ENCODE results near the gene ACOXL. TPM values are rescaled to one million over a fixed set of nuclear protein-coding genes. Genes with fewer than 3 reads are reported as not detected.

The ACOXL gene
- total and polyA plus RNA-seq, 10 of the 15 experiments (the other 5 are each of a cell fraction or from before 2014, with no cell fraction given) = 0.05 to 1.3 (median 0.71) TPM

DNA sequence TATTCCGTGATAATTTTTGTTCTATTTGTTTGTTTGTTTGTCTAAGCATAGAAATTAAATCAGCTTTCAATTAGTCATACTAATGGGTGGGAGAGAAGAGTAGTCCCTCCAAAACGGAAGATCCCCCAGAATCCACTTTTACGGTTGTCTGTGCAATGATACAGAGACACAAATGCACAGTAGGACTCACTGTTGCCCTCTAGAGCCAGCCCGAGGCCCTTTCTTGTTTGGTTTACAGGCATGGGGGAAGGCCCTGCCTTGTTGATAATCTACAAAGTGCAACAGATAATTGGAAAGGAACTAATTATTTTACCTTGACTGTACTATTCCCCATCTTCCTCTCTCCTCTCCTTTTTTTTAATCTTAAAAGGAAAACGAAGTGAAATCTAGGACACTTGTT, 121.1 kb downstream of the ACOXL start:
- H3K27ac ChIP-seq (ENCODE audit: control insufficient read depth, insufficient read depth) = no peak overlapping the region
- ChIA-PET RAD21 (ENCODE audit: unreplicated experiment) (interaction anchor here (0.7 to 3.0 kb wide), 3 partner anchors 41 to 175 kb away, joined by 3 to 15 read pairs (median 4); no protein-coding TSS in a partner anchor), POLR2A (interaction anchor here (1.1 kb wide), 1 partner anchor 199 kb away, joined by 3 read pairs; no protein-coding TSS in a partner anchor), SMC1A (ENCODE audit: uncharacterized antibody, unreplicated experiment) (interaction anchor here (0.7 to 3.0 kb wide), 7 partner anchors 8 to 314 kb away, joined by 3 to 29 read pairs (median 3); no protein-coding TSS in a partner anchor), CTCF (interaction anchor here (0.7 to 4.5 kb wide), 17 partner anchors 8 to 1655 kb away, joined by 3 to 50 read pairs (median 3); no protein-coding TSS in a partner anchor)
- H3K4me1 ChIP-seq (ENCODE audit: control insufficient read depth, insufficient read depth, low read length) = peaks cover 7% of the 10 kb centered on the region; the same call in 1 of the 2 replicates
- WGBS (ENCODE audit: insufficient coverage, insufficient replicate concordance, low lambda C conversion rate, missing lambda C conversion rate) = 23% methylated on average over 5 of the region's 5 CpGs
- intact Hi-C loops (cut with micrococcal nuclease; ENCODE audit: unreplicated experiment) (loop anchor here (10.0 kb wide), 2 partner anchors 201 to 261 kb away; no protein-coding TSS in a partner anchor), in situ Hi-C loops (cut with MboI) (loop anchor here (25.0 kb wide), 1 partner anchor 359 kb away; no protein-coding TSS in a partner anchor)
- no peaks in the 10 kb centered on the region for H4K20me1 ChIP-seq (ENCODE audit: control insufficient read depth, insufficient read depth)
- ATAC-seq = peak; percentile 79
- TF ChIP-seq YY1 (IDR thresholded peaks at IDR 0.05; ENCODE audit: low read depth, low read length) (0 out of 2 replicates have a peak, but pooled peaks have one; percentile 15), IRF4 (IDR thresholded peaks at IDR 0.05; ENCODE audit: low read depth, low read length) (no peak), RAD21 (IDR thresholded peaks at IDR 0.05; ENCODE audit: insufficient read depth, low read depth, low read length) (peak; percentile 66), SMC3 (IDR thresholded peaks at IDR 0.05; ENCODE audit: borderline replicate concordance, low read length) (peak; percentile 58; the same call in 1 of the 2 replicates), ATF7 (IDR thresholded peaks at IDR 0.05; ENCODE audit: low read depth) (no peak), HSF1 (IDR thresholded peaks at IDR 0.05; ENCODE audit: low read depth, low read length) (no peak), ZBED1 (IDR thresholded peaks at IDR 0.05; ENCODE audit: borderline replicate concordance) (no peak), CBX5 (IDR thresholded peaks at IDR 0.05; ENCODE audit: low read depth) (no peak), DPF2 (IDR thresholded peaks at IDR 0.05) (no peak), BRCA1 (IDR thresholded peaks at IDR 0.05; ENCODE audit: low read depth, low read length) (no peak), CHD2 (IDR thresholded peaks at IDR 0.05; ENCODE audit: borderline replicate concordance, low read depth, low read length) (no peak)
- TF ChIP-seq, protein P1, sequence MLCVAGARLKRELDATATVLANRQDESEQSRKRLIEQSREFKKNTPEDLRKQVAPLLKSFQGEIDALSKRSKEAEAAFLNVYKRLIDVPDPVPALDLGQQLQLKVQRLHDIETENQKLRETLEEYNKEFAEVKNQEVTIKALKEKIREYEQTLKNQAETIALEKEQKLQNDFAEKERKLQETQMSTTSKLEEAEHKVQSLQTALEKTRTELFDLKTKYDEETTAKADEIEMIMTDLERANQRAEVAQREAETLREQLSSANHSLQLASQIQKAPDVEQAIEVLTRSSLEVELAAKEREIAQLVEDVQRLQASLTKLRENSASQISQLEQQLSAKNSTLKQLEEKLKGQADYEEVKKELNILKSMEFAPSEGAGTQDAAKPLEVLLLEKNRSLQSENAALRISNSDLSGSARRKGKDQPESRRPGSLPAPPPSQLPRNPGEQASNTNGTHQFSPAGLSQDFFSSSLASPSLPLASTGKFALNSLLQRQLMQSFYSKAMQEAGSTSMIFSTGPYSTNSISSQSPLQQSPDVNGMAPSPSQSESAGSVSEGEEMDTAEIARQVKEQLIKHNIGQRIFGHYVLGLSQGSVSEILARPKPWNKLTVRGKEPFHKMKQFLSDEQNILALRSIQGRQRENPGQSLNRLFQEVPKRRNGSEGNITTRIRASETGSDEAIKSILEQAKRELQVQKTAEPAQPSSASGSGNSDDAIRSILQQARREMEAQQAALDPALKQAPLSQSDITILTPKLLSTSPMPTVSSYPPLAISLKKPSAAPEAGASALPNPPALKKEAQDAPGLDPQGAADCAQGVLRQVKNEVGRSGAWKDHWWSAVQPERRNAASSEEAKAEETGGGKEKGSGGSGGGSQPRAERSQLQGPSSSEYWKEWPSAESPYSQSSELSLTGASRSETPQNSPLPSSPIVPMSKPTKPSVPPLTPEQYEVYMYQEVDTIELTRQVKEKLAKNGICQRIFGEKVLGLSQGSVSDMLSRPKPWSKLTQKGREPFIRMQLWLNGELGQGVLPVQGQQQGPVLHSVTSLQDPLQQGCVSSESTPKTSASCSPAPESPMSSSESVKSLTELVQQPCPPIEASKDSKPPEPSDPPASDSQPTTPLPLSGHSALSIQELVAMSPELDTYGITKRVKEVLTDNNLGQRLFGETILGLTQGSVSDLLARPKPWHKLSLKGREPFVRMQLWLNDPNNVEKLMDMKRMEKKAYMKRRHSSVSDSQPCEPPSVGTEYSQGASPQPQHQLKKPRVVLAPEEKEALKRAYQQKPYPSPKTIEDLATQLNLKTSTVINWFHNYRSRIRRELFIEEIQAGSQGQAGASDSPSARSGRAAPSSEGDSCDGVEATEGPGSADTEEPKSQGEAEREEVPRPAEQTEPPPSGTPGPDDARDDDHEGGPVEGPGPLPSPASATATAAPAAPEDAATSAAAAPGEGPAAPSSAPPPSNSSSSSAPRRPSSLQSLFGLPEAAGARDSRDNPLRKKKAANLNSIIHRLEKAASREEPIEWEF (IDR thresholded peaks at IDR 0.05; ENCODE audit: insufficient replicate concordance, low read depth, low read length) = no peak
- TF ChIP-seq, protein P2, sequence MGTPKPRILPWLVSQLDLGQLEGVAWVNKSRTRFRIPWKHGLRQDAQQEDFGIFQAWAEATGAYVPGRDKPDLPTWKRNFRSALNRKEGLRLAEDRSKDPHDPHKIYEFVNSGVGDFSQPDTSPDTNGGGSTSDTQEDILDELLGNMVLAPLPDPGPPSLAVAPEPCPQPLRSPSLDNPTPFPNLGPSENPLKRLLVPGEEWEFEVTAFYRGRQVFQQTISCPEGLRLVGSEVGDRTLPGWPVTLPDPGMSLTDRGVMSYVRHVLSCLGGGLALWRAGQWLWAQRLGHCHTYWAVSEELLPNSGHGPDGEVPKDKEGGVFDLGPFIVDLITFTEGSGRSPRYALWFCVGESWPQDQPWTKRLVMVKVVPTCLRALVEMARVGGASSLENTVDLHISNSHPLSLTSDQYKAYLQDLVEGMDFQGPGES (IDR thresholded peaks at IDR 0.05) = no peak
- TF ChIP-seq, protein P3, sequence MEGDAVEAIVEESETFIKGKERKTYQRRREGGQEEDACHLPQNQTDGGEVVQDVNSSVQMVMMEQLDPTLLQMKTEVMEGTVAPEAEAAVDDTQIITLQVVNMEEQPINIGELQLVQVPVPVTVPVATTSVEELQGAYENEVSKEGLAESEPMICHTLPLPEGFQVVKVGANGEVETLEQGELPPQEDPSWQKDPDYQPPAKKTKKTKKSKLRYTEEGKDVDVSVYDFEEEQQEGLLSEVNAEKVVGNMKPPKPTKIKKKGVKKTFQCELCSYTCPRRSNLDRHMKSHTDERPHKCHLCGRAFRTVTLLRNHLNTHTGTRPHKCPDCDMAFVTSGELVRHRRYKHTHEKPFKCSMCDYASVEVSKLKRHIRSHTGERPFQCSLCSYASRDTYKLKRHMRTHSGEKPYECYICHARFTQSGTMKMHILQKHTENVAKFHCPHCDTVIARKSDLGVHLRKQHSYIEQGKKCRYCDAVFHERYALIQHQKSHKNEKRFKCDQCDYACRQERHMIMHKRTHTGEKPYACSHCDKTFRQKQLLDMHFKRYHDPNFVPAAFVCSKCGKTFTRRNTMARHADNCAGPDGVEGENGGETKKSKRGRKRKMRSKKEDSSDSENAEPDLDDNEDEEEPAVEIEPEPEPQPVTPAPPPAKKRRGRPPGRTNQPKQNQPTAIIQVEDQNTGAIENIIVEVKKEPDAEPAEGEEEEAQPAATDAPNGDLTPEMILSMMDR (IDR thresholded peaks at IDR 0.05 in 2 of 3, conservative IDR thresholded peaks at IDR 0.05 in 1 of 3; ENCODE audit: control insufficient read depth in 2 of 3, extremely low read depth in 1 of 3, insufficient read depth in 1 of 3, low read depth in 3 of 3, low read length in 3 of 3) = peak; percentile 62 to 76 (median 63)
- peak; percentile 62 for FAIRE-seq
- no peaks in the 10 kb centered on the region; the same call in 2 of the 3 replicates for H3K9me3 ChIP-seq (replicated peaks; ENCODE audit: control insufficient read depth, insufficient read depth, low read length)
- no peak overlapping the region for H3K4me3 ChIP-seq
- no peak overlapping the region for H2AFZ ChIP-seq (ENCODE audit: control insufficient read depth, low read depth, low read length)
- no peak overlapping the region for H3K4me2 ChIP-seq (ENCODE audit: control insufficient read depth, insufficient read depth)
- no peak overlapping the region for H3K9ac ChIP-seq (ENCODE audit: control insufficient read depth, insufficient read depth, low read length)
- H3K79me2 ChIP-seq (ENCODE audit: control insufficient read depth, insufficient read depth, low read length) = no peaks in the 10 kb centered on the region
- BruUV-seq (replicated peaks) = no TSS peak
- H3K36me3 ChIP-seq (ENCODE audit: control insufficient read depth in 2 of 2, insufficient read depth in 2 of 2, low read length in 1 of 2) = no peaks in the 10 kb centered on the region
- DNase-seq (ENCODE audit: low read depth, low spot score) = no peak
- no peaks in the 10 kb centered on the region; a peak in 1 of 4 replicates for H3K27me3 ChIP-seq (replicated peaks in 1 of 2; ENCODE audit: control insufficient read depth in 2 of 2, insufficient read depth in 2 of 2, low read length in 1 of 2)

All from GM12878 (cell line).